Erythroblast (primary cell): ENCODE results near the gene AOPEP.

Source experiments
- DNase-seq, 2 experiments: peaks; one replicate each; lab custom pipeline; 2025; lab: John Stamatoyannopoulos, UW
- GATA1 ChIP-seq: IDR thresholded peaks from 2 replicates; pipeline ENCODE4 v1.6.1; 2011; ENCODE audit warnings: low read depth, mild to moderate bottlenecking, control low read depth, low read length, moderate library complexity
- POLR2A ChIP-seq: IDR thresholded peaks from 2 replicates; pipeline ENCODE4 v1.6.1; 2011; ENCODE audit warnings: mild to moderate bottlenecking, low read length

The AOPEP gene

DNA sequence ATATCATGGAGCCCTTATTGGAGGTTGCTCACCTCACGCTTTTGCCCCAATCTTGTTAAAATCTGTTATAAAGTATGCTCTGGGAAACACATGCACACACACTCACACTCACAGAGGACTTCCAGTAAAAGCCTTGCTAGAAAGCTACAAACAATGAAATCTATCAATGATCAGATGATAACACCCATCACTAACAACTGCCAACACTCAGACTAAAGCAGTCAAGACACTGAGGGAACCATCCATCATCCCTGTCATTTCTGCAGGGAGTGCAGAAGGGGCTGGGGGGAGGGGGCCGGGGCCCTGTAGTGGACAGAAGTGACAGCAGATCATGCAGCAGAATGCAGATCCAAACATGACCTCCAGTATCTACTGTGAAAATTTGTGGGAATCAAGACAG lies 179.1 kb downstream of the AOPEP start:
- TF ChIP-seq GATA1 (no peak), POLR2A (no peak)
- DNase-seq = no peak

DNA sequence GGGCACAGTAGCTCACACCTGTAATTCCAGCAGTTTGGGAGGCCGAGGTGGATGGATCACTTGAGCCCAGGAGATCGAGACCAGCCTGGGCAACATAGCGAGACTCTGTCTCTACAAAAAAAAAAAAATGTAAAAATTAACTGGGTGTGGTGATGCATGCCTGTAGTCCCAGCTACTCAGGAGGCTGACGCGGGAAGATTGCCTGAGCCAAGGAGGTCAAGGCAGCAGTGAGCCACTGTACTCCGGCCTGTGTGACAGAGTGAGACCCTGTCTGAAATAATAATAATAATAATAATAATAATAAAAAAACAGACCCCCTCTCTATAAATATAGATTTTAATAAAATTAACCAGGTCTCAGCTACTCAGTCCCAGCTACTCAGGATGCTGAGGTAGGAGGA lies 179.7 kb downstream of the AOPEP start:
- no peak for DNase-seq
- TF ChIP-seq POLR2A (no peak), GATA1 (no peak)

GRCh38 chr9:94906713-94907112 lies 180.2 kb downstream of the AOPEP start:
- no peak for TF ChIP-seq GATA1
- TF ChIP-seq POLR2A = no peak
- no peak for DNase-seq

- DNase-seq = no peak
- no peak for TF ChIP-seq GATA1
- no peak for TF ChIP-seq POLR2A
Observed at GRCh38 chr9:94907264-94907936, 180.9 kb downstream of the AOPEP start.

- no peak for DNase-seq
Observed at GRCh38 chr9:94908011-94908563, 181.6 kb downstream of the AOPEP start.

GRCh38 chr9:94908583-94909249 lies 182.2 kb downstream of the AOPEP start:
- TF ChIP-seq GATA1 (no peak), POLR2A (no peak)
- DNase-seq = peak in 1 of 2 experiments; percentile 2

More at GRCh38 chr9:94908011-94908563, 181.6 kb downstream of the AOPEP start:
- TF ChIP-seq POLR2A = no peak
- no peak for TF ChIP-seq GATA1

DNA sequence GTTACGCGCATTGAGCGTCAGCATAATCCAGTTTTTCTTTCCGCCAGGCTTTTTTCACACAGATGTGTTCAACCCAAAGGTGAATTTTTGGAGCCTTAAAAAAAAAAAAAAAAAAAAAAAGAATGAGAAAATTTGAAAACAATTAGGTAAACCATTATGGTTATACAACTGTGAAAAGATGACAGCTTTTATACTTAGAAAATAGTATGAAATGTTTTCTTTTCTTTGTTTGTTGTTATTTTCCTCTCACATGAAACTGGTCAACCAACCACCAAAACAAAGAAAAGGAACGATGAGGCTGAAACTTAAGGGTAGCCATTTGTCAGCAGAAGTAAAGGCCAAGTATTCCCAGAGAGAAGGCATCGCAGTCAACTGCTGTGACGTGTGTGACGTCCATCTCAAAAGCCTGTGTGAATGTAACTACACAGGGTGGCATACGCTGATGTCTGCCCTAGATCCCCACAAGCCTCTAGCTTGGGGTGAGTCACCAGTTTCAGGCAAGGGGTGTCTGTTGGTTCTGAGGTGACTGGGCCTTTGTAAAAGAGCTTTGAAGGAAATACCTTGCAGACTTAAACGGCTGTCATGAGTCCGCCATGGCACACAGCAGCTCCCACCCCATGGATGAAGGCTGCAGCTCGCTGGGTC lies 182.9 kb downstream of the AOPEP start:
- TF ChIP-seq GATA1 (no peak), POLR2A (no peak)
- no peak for DNase-seq

DNA sequence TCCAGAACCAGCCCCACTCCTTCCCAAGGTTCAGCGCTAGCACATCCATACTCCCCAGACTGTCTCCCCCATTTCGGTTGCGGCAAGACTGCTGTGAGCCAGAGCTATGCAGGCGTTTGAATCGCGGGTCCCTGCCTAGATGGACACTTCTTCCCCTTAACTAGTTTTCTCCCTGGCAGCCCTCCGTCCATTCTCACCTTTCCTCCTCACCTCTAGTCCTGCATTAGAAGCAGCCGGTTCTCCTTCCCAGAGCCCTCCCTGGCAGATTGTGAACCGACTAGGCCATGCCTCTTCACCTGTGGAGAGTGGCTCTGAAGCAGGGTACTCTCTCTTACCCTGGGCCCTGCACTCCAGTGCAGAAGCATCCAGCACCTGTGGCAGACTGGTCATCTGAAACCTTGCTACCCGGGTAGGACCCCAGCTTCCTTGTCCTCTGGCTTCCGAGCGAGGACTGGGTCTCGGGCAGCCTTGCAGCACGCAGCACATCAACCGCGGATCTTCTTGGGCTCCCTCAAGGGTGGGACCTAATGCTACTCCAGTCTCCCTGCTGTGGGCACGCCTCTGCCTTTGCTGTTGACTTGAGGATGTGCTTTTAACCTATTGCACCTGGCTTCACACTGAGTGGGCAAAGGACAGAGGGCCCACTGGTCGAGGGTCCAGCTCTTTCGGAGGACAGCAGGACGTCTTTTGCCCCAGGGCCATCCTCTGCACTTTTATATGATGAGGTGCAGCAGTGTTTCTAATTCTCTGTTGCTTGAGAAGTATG lies 183.6 kb downstream of the AOPEP start:
- TF ChIP-seq GATA1 (no peak), POLR2A (no peak)
- DNase-seq = no peak

- DNase-seq = no peak
- TF ChIP-seq POLR2A (no peak), GATA1 (no peak)
Observed at GRCh38 chr9:94911211-94911610, 184.7 kb downstream of the AOPEP start.

DNA sequence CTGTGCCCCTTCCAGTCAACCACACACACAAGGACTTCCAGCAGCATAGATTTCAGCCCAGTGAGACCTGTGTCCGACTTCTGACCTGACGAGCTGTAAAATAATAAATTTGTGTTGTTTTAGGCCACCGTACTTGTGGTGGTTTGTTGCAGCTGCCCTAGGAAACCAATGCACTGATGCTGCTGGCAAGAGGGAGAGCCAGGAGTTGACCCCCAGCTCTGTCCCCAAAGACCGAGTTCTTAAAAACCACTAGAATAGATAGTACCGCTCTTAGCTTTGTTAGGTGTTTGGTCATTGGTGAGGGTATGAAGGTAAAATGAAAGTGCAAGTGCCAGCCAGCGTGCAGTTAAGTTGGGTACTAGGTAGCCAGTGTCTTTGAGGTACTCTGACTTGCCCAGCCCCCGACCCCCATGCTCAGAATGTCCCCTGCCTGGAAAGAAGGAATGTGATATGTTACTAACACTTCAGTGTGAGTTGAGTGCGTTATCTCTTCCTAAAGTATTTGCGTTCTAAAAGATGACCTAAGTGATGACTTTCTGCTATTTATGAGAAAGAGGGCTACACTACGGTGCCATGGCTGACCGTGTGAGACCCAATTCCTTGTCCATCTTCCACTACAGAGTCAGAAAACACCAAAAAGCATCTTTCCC lies 185.6 kb downstream of the AOPEP start:
- DNase-seq = no peak
- TF ChIP-seq POLR2A = no peak
- TF ChIP-seq GATA1 = no peak

DNA sequence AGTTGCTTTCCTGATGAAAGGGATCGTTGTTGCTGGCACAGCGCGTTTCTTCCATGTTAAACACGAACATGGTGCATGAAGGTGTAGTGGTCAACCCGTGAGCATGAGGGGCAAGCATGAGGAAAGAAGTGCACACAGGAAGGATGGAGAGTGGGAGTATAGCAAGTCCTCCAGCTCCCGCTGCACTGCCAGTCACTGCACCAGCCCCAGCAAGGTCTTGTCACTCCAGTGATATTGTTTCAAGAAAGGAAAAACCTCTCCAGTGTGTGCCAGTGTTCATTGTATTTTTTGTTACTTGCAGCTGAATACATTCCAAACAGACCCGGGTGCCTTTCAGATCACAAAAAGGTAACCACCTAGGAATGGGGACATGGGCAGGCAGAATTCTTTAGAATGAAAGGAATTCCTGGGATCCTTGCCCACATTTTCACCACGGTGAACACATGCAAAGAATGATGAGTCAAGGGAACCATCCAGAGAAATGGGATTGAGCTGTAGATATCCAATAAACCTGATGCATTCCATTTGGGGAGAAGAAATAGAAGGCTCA lies 186.3 kb downstream of the AOPEP start:
- TF ChIP-seq POLR2A (no peak), GATA1 (no peak)
- DNase-seq = no peak

- no peak for DNase-seq
- TF ChIP-seq POLR2A = no peak
- no peak for TF ChIP-seq GATA1
Observed at GRCh38 chr9:94913550-94913949, 187.1 kb downstream of the AOPEP start.
